GM19463 (cell line): ENCODE measurements around the gene INO80D.
A peak's percentile ranks its signal among the peaks of the same experiment; 100 is the strongest.
"Not testable (repeated sequence)": the region's sequence is repeated elsewhere in the genome, so short reads cannot be mapped to it uniquely, and the experiment has no call there.

Experiments used
- ATAC-seq: cut with Tn5 transposase; IDR thresholded peaks from one replicate; pipeline ENCODE4 v1.9.1; 2021; ENCODE audit warnings: mild to moderate bottlenecking, moderate library complexity; ENCODE audit not compliant: unreplicated experiment

Gene INO80D

GRCh38 chr2:206085742-206086445, at the start of gene INO80D:
Gene INO80D (minus strand): TSS chr2:206086174. CDS start chr2:206063016, 23,158 bp downstream.
- peak; percentile 81 for ATAC-seq

- no peak for ATAC-seq
These were observed 41.7 kb upstream of the INO80D start for GRCh38 chr2:206127656-206128055.

GRCh38 chr2:206125901-206126300, 39.9 kb upstream of the INO80D start:
- no peak for ATAC-seq

- ATAC-seq = not testable (repeated sequence)
These were observed 36.6 kb upstream of the INO80D start for GRCh38 chr2:206122569-206122968.

GRCh38 chr2:206116278-206116677, 30.3 kb upstream of the INO80D start:
- no peak for ATAC-seq

DNA sequence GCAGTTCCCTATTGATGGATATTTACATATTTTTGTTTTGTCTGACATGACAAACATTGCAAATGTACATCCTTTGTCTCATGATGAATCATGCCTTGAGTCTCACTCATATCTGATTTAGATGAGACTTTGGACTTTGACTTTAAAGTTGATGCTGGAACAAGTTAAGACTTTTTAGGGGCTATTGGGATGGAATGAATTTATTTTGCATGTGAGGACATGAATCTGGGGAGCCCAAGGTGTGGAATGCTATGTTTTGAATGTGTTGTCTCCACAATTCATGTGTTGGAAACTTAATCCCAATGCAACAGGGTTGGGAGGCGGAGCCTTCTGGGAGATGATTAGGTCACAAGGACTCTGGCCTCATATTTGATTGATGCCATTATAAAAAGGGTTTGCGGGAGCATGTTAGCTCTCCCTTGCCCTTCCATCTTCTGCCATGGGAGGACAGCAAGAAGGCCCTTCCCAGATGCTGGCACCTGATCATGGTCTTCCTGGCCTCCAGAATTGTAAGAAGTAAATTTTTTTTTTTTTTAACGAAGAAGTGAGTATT, 29.1 kb upstream of the INO80D start:
- no peak for ATAC-seq

DNA sequence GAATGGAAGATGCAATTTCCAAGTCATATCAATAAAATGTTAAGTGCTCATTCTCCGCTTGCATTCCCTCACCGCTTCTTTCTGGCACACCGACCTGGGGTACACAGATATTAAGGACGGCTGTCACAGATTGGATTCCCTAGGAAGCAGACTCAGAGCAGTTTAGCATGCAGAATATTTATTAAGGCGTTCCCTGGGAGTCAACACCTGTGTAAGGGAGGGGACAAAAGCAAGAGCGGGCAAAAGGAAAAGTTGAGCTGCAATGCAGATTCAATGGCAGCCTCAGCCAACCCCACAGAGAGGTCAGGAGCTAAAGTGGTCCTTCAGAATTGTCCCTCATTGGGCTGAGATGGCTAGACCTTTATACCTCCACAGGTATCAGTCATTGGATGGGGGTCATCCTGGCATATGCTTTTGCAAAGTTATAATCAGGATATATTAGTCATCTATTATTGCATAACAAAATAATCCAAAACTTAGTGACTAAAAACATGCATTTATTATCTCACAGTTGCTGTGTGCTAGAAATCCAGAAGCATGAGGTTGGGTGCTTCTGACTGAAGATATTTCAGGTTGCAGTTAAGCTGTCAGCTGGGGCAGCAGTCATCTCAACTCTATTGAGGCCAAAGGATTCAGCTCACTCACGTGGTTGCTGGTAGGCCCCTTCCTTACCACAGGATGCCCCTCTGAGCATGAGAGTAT, 27.0 kb upstream of the INO80D start:
- no peak for ATAC-seq

- ATAC-seq = no peak
These were observed 26.1 kb upstream of the INO80D start for GRCh38 chr2:206112108-206112507.

DNA sequence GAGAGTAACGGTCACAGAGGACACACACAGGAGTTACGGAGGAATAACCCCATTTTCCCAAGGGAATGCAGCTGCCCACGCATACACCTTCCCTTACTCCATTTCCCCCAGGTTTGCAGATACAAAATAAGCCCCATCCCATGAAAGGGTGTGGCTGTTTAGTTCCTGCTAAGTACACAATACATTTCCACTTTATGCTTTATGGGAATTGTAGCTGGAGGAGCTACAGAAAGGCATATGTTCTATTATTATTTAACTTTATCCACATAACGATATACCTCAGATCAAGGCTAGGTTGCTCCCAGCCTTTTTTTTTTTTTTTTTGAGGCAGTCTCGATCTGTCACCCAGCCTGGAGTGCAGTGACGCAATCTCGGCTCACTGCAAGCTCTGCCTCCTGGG, 22.7 kb upstream of the INO80D start:
- no peak for ATAC-seq

DNA sequence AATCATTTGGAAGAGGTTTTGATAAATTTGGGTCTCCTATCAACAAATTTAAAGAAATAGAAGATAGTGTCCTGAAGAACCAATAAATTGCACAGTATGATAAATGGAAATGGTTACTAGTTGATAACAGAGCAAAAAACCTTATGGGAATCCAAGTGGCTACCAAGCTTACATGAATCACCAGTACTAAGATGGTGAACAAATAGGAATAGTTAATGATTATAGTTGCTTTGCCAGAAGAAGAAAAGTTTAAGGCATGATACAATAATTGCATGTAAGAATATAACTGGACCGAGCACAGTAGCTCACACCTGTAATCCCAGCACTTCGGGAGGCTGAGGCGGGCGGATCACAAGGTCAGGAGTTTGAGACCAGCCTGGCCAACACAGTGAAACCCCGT, 19.6 kb upstream of the INO80D start:
- no peak for ATAC-seq

DNA sequence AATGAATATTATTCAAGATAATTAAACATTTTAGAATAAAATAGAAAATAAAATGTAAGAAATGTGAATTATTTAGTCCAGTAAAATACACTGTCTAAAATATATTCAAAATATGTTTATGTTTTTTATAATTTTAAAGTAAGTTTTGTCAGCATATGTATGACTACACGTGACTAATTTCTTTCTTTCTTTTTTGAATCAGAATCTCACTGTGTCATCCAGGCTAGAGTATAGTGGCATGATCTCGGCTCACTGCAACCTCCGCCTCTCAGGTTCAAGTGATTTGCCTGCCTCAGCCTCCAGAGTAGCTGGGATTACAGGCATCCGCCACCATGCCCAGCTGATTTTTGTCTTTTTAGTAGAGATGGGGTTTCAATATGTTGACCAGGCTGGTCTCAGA, 19.1 kb upstream of the INO80D start:
- ATAC-seq = no peak

DNA sequence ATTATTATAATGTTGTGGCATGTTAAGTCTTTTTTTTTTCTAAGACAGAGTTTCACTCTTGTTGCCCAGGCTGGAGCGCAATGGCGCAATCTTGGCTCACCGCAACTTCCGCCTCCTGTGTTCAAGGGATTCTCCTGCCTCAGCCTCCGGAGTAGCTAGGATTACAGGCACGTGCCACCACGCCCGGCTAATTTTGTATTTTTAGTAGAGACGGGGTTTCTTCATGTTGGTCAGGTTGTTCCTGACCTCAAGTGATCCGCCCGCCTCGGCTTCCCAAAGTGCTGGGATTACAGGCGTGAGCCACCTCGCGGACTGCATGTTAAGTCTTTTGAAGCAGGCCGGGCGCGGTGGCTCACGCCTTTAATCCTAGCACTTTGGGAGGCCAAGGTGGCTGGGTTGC, 12.9 kb upstream of the INO80D start:
- not testable (repeated sequence) for ATAC-seq

DNA sequence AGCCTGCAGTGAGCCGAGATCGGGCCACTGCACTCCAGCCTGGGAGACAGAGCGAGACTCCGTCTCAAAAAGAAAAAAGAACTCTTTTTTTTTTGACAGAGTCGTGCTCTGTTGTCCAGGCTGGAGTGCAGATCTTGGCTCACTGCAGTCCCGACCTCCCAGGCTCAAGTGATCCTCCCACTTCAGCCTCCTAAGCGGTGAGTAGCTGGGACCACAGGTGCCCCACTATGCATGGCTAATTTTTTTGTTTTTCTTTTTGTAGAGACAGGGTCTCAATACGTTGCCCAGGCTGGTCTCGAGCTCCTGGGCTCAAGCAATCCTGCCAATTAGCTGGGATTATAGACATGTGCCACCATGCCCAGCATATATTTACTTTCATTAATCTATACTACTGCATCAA, 12.5 kb upstream of the INO80D start:
- ATAC-seq = no peak

GRCh38 chr2:206096876-206097275, 10.9 kb upstream of the INO80D start:
- ATAC-seq = peak; percentile 54

- no peak for ATAC-seq
These were observed 9.8 kb upstream of the INO80D start for GRCh38 chr2:206095536-206096332.

DNA sequence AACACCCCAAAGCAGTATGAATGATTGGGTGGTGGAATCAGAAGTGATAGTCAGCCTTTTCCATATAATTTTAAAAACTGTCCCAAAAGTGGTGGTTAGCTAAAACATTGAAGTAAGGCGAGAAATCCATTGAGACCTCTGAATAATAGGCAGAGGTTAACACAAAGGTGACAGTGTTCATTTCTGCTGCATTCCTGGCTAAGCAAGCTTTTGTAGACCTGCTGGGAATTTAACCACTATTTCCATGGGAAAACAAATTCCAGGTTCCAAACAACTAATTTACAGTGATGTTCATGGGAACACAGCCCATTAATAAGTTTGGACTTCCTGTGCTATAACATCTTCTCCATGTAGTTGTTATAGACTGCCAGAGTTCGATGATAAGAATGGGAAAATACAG, 6.3 kb upstream of the INO80D start:
- no peak for ATAC-seq

DNA sequence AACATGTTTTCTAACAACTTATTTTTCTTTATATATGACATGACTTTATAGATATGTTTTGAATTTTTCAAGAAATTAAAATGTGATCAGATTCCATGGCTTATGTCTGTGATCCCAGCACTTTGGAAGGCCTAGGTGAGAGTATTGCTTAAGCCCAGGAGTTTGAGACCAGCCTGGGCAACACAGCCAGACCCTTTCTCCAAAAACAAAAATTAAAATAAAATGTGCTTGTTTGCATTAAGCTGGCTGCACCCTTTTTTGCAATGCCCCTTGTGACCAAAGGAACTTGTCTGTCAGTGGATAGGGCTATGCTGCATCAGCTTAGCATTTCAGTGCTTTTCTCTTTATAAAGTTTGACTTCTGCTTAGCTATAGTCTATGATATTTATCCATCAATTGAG, 2.3 kb upstream of the INO80D start:
- ATAC-seq = no peak

- no peak for ATAC-seq
These were observed 859 bp upstream of the INO80D start for GRCh38 chr2:206086716-206087350.

DNA sequence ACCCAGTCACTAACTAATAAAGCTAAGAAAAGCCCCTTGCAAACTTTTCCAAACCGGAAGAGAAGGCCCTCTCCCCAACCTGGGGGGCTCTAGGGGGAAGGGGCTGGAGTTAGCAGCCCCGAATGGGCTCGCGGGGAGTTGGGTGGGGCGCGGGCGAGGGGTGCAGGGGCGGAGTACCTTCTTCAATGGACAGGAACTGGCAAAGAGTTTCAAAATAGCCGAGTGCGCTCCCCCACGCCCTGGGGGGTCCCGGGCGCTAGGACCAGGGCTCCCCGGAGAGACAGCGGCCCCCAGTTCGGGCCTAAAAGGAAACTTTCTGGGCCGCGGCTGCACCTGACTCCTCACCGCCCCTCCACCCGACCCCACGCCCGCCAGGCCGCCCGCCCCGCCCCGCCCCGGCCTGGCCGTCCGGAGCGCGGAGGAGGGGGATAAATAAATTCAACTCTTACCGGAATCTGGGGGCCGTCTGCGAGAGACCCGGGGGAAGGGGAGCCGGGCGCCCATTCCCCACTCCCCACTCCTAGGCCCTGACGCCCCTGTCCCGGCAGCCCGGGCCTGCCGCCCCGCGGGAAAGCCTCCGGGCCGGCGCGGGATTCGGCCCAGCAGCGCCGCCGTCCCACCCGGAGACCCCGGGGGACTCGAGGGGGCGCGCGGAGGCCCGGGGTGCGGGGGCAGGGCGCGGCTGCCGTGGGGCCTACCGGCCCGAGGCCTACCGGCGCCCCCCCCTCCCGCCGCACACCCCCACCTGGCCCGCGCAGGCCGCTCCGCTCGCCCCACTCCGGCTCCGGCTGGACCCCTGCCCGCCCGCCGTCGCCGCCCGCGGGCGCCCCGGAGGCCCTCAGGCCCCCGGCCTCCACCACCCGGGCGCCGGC, 868 bp downstream of the INO80D start:
- peak; percentile 25 for ATAC-seq

- ATAC-seq = no peak
These were observed 1.5 kb downstream of the INO80D start for GRCh38 chr2:206084439-206084869.
